Stimulated activated naive CD8-positive, alpha-beta T cell treated with anti-CD3 and anti-CD28 coated beads, Interleukin-15, Interleukin-2, amounts not matched to agents 100 U/mL and 50 U/mL, for 24 hours (primary cell): ENCODE data around the gene SCUBE1.

ENCODE experiments used
- ATAC-seq: fragments of 150-1000 bp; cut with Tn5 transposase; one replicate; pipeline ENCODE4 v1.10.0; 2021
- DNase-seq: peaks from one replicate; pipeline ENCODE4 v3.0.0; 2021

The SCUBE1 gene

GRCh38 chr22:43173976-43174720, 169.0 kb downstream of the SCUBE1 start:
- ATAC-seq (no peak), DNase-seq (no peak)

- ATAC-seq = no peak
- no peak for DNase-seq
These were observed 169.6 kb downstream of the SCUBE1 start for GRCh38 chr22:43173566-43173965.

GRCh38 chr22:43172191-43172590, 171.0 kb downstream of the SCUBE1 start:
- DNase-seq = no peak
- no peak for ATAC-seq

- no peak for ATAC-seq
- no peak for DNase-seq
These were observed 171.6 kb downstream of the SCUBE1 start for GRCh38 chr22:43171607-43172006.

GRCh38 chr22:43171019-43171491, 172.1 kb downstream of the SCUBE1 start:
- DNase-seq (no peak), ATAC-seq (no peak)

GRCh38 chr22:43170131-43170480, 173.1 kb downstream of the SCUBE1 start:
- no peak for DNase-seq
- no peak for ATAC-seq

- no peak for ATAC-seq
- no peak for DNase-seq
These were observed 173.7 kb downstream of the SCUBE1 start for GRCh38 chr22:43169310-43170130.

- DNase-seq (no peak), ATAC-seq (no peak)
These were observed 174.5 kb downstream of the SCUBE1 start for GRCh38 chr22:43168471-43169309.

GRCh38 chr22:43167001-43167589, 176.1 kb downstream of the SCUBE1 start:
- ATAC-seq = no peak
- DNase-seq = no peak

GRCh38 chr22:43166132-43166930, 176.8 kb downstream of the SCUBE1 start:
- no peak for ATAC-seq
- DNase-seq = no peak

- ATAC-seq (no peak), DNase-seq (no peak)
These were observed 178.5 kb downstream of the SCUBE1 start for GRCh38 chr22:43164636-43165035.

GRCh38 chr22:43163241-43163795, 179.9 kb downstream of the SCUBE1 start:
- no peak for ATAC-seq

GRCh38 chr22:43162412-43163150, 180.6 kb downstream of the SCUBE1 start:
- ATAC-seq = no peak
- no peak for DNase-seq

More at GRCh38 chr22:43163241-43163795, 179.9 kb downstream of the SCUBE1 start:
- DNase-seq = no peak

- DNase-seq (no peak), ATAC-seq (no peak)
These were observed 182.6 kb downstream of the SCUBE1 start for GRCh38 chr22:43160497-43161126.

- no peak for DNase-seq
- no peak for ATAC-seq
These were observed 183.5 kb downstream of the SCUBE1 start for GRCh38 chr22:43159484-43160178.

GRCh38 chr22:43158778-43159483, 184.2 kb downstream of the SCUBE1 start:
- ATAC-seq (no peak), DNase-seq (no peak)

- ATAC-seq = no peak
- DNase-seq = no peak
These were observed 185.2 kb downstream of the SCUBE1 start for GRCh38 chr22:43157874-43158546.

- no peak for DNase-seq
- ATAC-seq = no peak
These were observed 186.8 kb downstream of the SCUBE1 start for GRCh38 chr22:43156413-43156812.
